IPS-15b (cell line): ENCODE data around the gene CBX5.
"Not testable (repeated sequence)": the region's sequence is repeated elsewhere in the genome, so short reads cannot be mapped to it uniquely, and the experiment has no call there.

Experiments
- H3K27me3 ChIP-seq: one replicate; pipeline ENCODE4 v1.6.1; 2013; ENCODE audit warnings: low read length; ENCODE audit not compliant: control insufficient read depth, insufficient read depth
- H3K36me3 ChIP-seq: one replicate; pipeline ENCODE4 v1.6.1; 2013; ENCODE audit warnings: low read length; ENCODE audit not compliant: control insufficient read depth, insufficient read depth
- H3K4me1 ChIP-seq: one replicate; pipeline ENCODE4 v1.6.1; 2013; ENCODE audit warnings: mild to moderate bottlenecking, low read length; ENCODE audit not compliant: control insufficient read depth, insufficient read depth
- H3K4me3 ChIP-seq: one replicate; pipeline ENCODE4 v1.5.1; 2013; ENCODE audit warnings: low read depth, low read length
- H3K9ac ChIP-seq: one replicate; pipeline ENCODE4 v1.6.1; 2013; ENCODE audit warnings: low read depth, mild to moderate bottlenecking, low read length
- H3K9me3 ChIP-seq: one replicate; pipeline ENCODE4 v1.6.1; 2013; ENCODE audit warnings: mild to moderate bottlenecking, low read length; ENCODE audit not compliant: control insufficient read depth, insufficient read depth

CBX5 gene

GRCh38 chr12:54287261-54288157, 7.6 kb upstream of the CBX5 start:
- Histone ChIP-seq H3K4me1 (peaks cover 3% of the 10 kb centered on the region), H3K9ac (no peak overlapping the region), H3K9me3 (no peaks in the 10 kb centered on the region), H3K36me3 (peaks cover 42% of the 10 kb centered on the region), H3K4me3 (no peak overlapping the region), H3K27me3 (no peaks in the 10 kb centered on the region)

GRCh38 chr12:54286042-54287030, 6.4 kb upstream of the CBX5 start:
- Histone ChIP-seq H3K27me3 (no peaks in the 10 kb centered on the region), H3K4me1 (peaks cover 3% of the 10 kb centered on the region), H3K4me3 (no peak overlapping the region), H3K9me3 (no peaks in the 10 kb centered on the region), H3K36me3 (peaks cover 51% of the 10 kb centered on the region), H3K9ac (no peak overlapping the region)

GRCh38 chr12:54285150-54286041, 5.5 kb upstream of the CBX5 start:
- Histone ChIP-seq H3K9ac (no peak overlapping the region), H3K4me3 (no peak overlapping the region), H3K4me1 (peaks cover 3% of the 10 kb centered on the region), H3K9me3 (no peaks in the 10 kb centered on the region), H3K27me3 (no peaks in the 10 kb centered on the region), H3K36me3 (peaks cover 56% of the 10 kb centered on the region)

GRCh38 chr12:54284070-54284780, 4.3 kb upstream of the CBX5 start:
- H3K9me3 ChIP-seq, H3K4me1 ChIP-seq, H3K27me3 ChIP-seq: not testable (repeated sequence)
- Histone ChIP-seq H3K9ac (peak overlapping the region; percentile 1), H3K36me3 (peaks cover 56% of the 10 kb centered on the region), H3K4me3 (peak overlapping the region; percentile 9)

GRCh38 chr12:54282949-54283593, 3.1 kb upstream of the CBX5 start:
- no peaks in the 10 kb centered on the region for H3K9me3 ChIP-seq
- no peak overlapping the region for H3K9ac ChIP-seq
- H3K4me3 ChIP-seq, result peak overlapping the region; percentile 74
- H3K4me1 ChIP-seq, result peaks cover 7% of the 10 kb centered on the region
- no peaks in the 10 kb centered on the region for H3K27me3 ChIP-seq
- H3K36me3 ChIP-seq, result peaks cover 56% of the 10 kb centered on the region

- not testable (repeated sequence) for H3K4me1 ChIP-seq, H3K9me3 ChIP-seq, H3K27me3 ChIP-seq
- peak overlapping the region; percentile 74 for H3K4me3 ChIP-seq
- peaks cover 49% of the 10 kb centered on the region for H3K36me3 ChIP-seq
- peak overlapping the region; percentile 94 for H3K9ac ChIP-seq
These were observed 1.8 kb upstream of the CBX5 start for GRCh38 chr12:54281694-54282093.

- H3K9me3 ChIP-seq, H3K4me1 ChIP-seq, H3K27me3 ChIP-seq: not testable (repeated sequence)
- Histone ChIP-seq H3K9ac (peak overlapping the region; percentile 94), H3K36me3 (peaks cover 44% of the 10 kb centered on the region), H3K4me3 (peak overlapping the region; percentile 74)
These were observed 1.3 kb upstream of the CBX5 start for GRCh38 chr12:54281261-54281638.

GRCh38 chr12:54280468-54281260, 742 bp upstream of the CBX5 start, which contains the start of gene HNRNPA1:
Gene HNRNPA1, plus strand, starts transcription at chr12:54280726. Its CDS starts 82 bp downstream, at chr12:54280808.
- Histone ChIP-seq H3K27me3 (no peaks in the 10 kb centered on the region), H3K4me3 (peak within 1 kb of the TSS; percentile 74), H3K9ac (peak within 1 kb of the TSS; percentile 94), H3K36me3 (peaks cover 39% of the 10 kb centered on the region), H3K9me3 (no peaks in the 10 kb centered on the region), H3K4me1 (peaks cover 7% of the 10 kb centered on the region)

GRCh38 chr12:54279227-54279631, 693 bp downstream of the CBX5 start:
- Histone ChIP-seq H3K36me3 (peaks cover 33% of the 10 kb centered on the region), H3K4me1 (peaks cover 7% of the 10 kb centered on the region), H3K4me3 (peak overlapping the region; percentile 74), H3K9ac (peak overlapping the region; percentile 82), H3K27me3 (no peaks in the 10 kb centered on the region), H3K9me3 (no peaks in the 10 kb centered on the region)

- peaks cover 20% of the 10 kb centered on the region for H3K36me3 ChIP-seq
- no peaks in the 10 kb centered on the region for H3K27me3 ChIP-seq
- peak overlapping the region; percentile 74 for H3K4me3 ChIP-seq
- peaks cover 7% of the 10 kb centered on the region for H3K4me1 ChIP-seq
- H3K9ac ChIP-seq, result peak overlapping the region; percentile 41
- H3K9me3 ChIP-seq, result no peaks in the 10 kb centered on the region
These were observed 2.1 kb downstream of the CBX5 start for GRCh38 chr12:54277823-54278276.
